Fibroblast of peridontal ligament (primary cell): ENCODE results near the gene PRR33.

Experiments used
- DNase-seq: peaks from one replicate; pipeline ENCODE4 v3.0.0-alpha.2; 2010; ENCODE audit errors: extremely low read depth

PRR33 gene

DNA sequence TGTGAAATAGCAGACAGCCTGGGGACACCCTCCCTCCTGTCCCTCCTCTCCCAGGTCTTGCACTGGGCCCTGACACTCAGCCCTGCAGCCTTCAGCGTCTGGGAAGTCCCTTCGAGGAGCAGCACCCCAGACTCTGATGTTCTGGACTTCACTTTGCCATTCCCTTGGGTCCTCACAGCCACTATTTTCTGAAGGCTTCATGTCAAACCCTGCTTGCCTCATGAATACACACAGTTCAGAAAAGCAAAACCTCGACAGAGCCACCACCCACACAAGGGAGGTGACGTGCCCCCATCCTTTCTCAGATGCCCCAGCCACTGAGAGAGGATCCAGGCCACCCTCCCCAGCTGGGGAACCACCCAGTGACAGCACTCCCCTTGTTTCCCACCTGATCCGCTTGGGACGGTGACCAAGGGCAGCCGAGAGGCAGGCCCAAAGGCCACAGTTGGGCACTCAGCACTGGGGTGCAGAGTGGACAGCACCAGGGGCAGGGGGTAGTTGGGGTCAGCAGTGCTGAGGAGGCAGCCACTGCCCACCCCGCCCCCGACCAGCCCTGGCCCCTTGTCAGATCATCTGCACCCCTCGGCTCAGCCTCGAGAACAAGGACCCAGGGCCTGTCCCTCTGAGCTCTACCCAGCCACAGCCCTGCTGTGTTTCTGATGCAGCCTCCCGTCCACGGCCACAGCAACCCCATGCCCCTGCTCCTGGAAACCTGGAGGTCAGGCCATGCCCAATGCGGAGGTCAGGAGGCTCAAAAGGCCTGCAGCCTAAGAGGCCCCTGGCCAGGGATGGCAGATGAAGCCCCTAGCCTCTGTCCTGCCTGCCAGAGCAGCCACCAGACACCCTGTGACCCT, 24.7 kb upstream of the PRR33 start:
- no peak for DNase-seq

DNA sequence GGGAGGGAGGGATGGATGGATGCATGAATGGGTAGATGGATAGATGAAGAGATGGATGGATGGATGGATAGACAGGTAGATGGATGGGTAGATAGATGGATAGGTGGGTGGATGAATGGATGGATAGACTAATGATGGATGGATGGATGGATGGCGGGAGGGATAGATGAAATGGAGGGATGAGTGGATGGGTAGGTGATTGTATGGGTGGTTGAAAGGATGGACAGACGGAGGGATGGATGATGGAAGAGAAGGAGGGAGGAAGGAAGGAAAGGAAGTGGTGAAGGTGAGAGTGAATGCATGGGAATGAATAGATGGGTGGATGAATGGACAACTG, 24.1 kb upstream of the PRR33 start:
- no peak for DNase-seq

DNA sequence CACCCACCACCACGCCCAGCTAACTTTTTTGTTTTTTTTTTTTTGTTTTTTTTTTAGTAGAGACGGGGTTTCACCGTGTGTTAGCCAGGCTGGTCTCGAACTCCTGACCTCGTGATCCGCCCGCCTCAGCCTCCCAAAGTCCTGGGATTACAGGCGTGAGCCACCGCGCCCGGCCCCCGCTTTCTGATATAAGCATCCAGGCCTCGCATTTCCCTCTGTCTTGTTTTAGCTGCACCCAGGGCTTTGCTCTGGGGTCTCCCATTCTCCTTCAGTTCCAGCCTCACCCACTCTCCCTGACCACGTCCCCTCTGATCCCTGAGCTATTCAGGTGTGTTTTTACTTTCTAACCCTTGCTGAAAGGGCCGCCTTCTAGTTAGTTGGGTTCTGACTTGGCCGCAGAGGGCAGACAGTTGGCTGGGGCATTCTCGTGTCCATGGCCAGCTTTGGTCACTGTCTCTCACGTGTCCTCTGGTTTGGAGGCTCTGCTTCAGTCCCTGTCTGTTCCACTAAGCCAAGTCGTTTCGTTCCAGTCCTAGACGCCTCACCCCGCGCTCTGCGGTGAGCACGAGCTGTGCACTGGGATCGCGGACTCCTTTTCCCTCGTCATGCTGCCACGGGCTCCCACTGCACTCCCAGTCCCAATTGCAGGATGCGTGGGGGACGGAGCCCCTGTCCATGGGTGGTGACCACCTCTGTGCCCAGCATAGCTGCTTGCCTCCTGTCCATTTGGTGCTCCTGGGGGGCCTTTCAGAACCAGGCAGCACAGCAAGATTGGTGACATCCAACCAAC, 21.8 kb upstream of the PRR33 start:
- no peak for DNase-seq

DNA sequence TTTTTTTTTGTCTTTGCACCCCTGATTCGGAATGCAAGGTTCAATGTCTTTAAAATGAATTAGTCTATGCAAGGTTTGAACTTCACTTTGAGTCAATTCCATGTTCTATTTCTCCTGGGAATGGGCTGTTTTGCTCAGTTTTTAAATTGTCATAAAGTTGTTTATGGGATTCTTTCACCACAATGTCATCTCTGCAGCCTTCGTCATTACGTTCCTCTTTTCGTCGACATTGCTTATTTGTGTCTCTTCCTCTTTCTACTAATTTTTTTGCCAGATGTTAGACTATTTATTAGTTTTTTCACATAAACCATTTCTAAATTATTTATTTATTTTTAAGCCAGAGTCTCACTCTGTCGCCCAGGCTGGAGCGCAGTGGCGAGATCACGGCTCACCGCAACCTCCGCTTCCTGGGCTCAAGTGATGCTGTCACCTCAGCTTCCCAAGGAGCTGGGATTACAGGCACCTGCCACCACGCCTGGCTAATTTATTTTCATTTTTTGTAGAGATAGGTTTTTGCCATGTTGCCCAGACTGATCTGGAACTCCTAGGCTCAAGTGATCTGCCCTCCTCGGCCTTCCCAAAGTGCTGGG, 20.7 kb upstream of the PRR33 start:
- DNase-seq = no peak

DNA sequence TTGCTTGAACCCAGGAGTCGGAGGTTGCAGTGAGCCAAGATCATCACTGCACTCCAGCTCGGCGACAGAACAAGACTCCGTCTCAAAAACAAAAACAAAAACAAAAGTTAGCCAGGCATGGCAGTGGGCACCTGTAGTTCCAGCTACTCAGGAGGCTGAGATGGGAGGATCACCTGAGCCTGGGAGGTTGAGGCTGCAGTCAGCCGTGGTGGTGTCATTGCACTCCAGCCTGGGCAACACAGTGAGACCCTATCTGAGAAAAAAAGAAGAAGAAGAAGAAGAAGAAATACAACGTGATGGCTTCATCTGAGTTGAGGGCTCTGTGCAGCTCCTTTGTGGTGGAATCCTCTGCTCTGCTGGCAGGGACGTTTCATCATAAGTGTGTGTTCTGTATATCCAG, 17.8 kb upstream of the PRR33 start:
- DNase-seq = no peak

DNA sequence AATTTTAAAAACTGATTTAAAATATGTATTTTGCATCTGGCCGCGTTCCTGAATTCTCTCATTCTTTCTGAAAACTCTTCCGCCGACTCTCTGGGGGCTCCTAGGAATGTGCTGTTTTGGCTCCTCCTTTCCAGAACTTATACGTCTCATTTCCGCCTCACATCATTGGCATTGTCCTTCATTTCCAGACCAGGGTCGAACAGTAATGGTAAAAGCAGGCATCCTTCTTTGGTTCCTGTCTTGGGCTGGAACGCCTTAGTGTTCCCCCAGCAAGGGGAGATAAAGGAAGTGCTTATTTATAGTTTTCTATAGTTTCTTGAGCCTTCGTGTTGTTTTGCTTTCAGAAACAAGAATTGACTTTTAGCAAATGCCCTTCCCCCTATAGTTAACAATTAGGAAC, 16.9 kb upstream of the PRR33 start:
- DNase-seq = peak; percentile 34

DNA sequence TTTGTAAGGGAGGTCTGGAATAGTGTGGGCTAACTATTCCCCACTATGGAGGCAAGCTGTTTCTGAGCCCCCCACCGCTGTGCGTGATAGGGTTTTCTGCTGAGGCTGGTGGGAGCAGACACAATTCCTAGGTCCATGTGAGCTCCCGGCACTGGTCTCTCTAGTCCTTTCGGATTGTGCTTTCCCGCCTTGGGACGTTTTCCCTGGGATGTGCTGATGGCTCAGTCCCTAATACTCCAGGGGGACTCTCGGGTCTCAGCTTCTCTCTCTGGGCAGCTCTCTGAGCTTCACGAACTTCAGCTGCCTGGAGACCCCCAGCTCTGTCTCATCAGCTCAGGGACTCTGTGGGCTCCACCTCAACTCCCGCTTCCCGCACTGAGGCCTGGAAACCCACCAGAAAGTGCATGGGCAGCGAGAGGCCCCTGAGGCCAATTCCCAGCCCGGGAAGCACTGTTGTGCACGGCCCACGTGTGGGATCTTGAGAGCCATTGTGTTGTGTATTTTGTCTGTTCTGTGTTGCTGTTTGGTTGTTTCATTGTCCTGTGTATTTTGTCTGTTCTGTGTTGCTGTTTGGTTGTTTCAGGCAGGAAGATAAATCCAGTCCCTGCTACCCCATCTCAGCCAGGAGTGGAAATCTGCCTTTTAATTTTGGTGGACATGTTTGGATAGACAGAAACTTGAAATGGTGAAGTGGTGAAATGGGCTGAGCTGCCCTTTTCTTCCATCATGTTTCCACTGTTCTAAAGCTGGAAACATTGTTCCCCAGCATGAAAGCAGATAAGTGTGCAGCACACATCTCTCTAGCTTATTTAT, 15.1 kb upstream of the PRR33 start:
- no peak for DNase-seq

DNA sequence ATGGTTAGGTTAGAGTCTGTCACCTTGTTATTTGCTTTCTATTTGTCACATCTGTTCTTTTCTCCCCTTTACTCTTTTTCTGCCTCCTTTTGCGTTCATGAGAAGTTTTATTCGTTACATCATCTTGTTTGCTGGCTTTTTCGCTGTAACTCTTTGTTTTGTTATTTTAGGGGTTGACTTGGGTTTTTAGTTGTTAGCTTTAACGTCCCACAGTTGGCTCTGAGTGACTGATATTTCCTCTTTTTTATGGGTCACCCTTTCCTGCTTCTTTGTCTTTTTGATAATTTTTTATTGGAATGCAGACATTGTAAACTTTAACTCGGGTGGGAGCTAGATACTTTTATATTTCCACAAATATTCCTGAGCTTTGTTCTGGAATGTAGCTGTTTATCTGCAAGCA, 14.5 kb upstream of the PRR33 start:
- DNase-seq = no peak

DNA sequence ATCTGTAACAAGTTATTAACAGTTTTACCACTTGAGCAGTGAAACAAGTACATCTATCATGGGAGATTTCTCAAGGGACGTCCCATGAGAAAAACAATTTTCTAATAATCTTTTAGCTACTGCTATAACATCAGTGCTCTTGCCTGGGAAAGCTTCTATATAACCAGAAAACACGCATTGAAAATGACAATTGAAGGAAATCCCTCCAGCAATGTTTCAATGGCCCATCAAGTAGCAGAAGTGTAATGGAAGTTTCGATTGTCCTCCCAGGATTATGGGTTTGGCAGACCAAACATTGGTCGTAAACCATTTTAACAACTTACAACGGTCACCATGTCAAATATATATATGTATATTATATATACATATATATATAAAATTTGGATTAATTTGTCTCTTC, 8.0 kb upstream of the PRR33 start:
- no peak for DNase-seq

DNA sequence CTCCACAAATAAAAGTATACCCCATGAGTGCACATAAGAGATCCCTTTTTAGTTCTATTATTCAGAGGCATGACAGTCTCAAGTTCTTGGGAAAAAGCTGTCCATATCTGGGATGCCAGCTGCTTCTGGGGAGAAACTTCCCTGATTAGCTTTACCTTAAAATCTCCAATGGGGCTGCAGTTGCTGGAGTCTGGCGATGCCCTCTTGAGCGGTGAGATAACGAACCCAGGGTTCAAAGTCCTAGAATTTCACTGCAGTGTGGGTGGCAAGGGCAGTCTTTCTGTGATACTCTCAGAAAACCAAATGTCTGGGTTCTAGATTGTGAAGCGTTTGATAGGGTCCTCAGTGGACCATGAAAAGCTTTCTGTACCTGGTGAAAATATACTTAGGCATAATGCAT, 7.4 kb upstream of the PRR33 start:
- DNase-seq = no peak

DNA sequence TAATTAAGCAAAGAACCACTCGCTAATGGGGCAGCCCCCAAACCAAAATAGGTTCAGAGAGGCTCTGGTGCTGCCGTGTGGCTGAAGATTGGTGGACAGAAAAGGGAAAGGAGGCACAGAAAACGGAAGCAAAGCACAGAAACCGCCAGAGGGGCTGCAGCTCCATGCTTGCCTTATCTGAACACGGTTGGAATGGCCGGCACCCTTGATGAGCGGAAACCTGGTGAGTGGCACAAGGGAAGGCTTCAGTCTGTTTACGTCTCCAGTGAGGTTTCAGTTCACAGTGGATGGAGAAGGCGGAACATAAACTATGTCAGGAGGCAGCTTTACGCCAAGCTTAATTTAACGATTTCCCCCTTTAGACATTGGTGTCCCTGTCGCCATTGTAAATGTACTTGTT, 5.2 kb upstream of the PRR33 start:
- DNase-seq = no peak

DNA sequence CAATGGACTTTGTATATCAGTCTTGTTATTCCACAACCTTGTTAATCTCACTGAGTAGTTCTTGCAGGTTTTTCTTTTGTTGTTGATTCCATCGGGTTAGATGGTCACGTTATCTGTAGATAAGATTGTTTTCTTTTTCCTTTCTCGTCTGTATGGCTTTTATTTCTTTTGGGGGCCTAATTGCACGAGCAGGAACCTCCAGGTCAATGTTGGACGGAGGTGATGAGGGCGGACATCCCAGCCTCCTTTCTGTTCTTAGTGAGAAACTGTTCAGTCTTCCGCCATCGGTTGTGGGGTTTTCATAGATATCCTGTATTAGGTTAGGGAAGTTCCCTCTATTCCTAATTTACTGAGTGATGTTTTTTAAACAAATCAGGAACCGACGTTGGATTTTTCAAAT, 4.8 kb upstream of the PRR33 start:
- DNase-seq = no peak

DNA sequence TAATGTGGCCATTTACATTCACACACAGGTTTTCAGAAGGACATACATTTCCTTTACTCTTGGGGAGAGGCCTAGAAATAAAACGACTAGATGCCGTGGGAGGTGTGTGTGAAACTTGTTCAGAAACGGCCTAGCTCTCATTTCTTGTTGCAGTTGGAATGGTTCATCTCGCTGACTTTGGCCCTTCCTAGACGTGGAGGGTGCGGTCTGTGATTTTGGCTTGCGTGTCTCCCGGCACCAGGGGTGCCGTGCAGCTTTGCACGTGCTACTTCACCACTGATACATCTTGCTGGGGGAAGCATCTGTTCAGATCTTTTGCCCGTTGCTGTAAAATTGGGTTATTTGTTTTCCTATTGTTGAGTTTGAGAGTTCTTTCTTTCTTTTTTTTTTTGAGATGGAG, 3.1 kb upstream of the PRR33 start:
- no peak for DNase-seq

DNA sequence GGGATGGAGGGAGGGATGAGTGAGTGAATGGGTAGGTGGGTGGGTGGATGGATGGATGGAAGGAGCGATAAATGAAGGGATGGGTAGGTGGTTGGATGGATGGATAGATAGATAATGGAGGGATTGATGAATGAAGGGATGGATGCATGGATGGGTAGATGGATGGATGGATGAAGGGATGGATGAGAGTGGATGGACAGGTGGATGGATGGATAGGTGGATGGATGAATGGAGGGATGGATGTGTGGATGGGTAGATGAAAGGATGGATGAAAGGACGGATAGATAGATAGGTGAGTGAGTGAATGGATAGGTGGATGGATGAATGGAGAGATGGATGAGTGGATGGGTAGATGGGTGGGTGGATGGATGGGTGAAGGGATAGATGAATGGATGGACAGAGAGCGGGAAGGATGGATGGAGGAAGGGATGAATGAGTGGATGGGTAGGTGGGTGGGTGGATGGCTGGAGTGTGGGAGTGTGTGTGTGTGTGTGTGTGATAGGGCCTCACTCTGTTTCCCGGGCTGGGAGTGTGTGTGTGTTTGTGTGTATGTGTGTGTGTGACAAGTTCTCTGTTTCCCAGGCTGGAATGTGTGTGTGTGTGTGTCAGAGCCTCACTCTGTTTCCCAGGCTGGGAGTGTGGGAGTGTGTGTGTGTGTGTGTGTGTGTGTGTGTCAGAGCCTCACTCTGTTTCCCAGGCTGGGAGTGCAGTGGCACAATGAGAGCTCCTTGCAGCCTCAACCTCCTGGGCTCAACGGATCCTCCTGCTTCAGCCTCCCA, 2.1 kb upstream of the PRR33 start:
- no peak for DNase-seq

DNA sequence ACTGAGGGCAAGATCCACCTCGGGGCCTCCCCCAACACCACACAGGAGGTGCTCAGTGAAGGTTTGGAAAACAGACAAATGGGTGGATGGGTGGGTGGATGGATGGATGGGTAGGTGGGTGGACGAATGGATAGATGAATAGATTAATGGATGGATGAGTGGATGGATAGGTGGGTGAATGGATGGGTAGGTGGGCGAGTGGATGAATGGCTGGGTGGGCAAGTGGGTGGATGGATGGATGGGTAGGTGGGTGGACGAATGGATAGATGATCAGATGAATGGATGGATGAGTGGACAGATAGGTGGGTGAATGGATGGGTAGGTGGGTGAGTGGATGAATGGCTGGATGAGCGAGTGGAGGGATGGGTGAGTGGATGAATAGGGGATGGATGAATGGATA, 863 bp upstream of the PRR33 start:
- DNase-seq = no peak

DNA sequence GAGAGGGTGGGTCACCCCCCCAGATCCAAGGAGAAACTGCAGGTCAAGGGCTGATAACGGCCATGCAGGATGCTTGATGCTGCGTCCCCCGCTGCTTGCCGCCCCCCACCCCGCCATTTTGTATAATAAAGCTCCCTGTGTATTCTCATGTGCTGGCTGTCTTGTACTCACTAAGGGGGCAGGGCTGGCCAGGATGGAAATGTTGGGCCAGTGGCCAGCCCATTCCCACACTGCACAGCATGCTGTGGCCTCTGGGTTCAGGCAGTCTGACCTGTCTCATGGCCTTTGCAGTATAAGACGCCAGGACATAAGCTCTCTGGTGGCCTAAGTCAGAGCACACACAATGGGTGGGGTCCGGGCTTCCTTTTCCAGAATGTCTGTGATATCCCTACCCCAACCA, 421 bp upstream of the PRR33 start:
- DNase-seq = no peak

DNA sequence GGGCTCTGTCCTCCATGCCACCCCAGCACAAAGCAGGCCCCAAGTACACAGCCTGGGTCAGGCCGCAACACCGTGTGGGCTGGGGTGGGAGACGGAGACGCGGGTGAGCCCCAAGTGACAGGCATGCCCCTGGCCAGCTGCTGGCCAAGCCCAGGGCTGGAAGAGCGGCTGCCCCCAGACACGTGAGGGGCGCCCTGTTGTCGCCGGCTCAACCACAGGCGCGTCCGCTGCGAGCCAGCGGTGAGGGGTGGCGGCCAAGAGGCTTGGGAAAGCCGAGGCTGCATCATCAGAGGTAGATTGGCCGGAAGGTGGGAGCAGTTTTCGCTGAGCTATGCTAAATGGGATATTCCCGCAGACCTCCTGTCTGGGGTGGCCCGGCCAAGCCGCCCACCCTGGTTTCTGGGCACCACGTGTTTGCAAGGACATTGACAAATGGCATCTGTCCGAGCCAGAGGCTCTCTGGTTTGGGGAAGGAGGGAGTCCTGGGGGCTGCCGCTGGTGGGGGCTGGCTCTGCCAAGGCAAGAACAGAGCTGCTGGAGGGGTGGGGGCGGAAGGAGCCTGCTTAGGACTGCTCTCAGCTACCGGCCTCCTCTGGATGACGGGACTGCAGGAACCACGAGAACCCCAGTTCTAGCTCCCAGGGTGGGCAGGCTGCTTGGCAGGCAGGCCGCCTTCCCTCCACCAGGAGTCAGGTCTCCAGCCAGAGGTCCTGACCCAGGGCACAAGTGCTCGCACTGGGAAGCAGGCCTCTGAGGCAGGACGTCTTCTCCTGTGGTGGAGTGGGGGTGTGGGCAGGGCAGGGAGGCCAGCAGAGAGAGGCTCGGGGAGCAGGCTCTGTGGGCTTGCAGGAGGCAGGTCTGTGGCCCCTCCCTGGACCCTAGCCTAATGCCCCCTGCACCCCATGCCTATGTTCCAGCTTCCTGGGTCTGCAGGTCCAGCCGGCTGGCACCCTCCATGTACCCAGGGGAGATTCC, 552 bp downstream of the PRR33 start:
- DNase-seq = no peak

DNA sequence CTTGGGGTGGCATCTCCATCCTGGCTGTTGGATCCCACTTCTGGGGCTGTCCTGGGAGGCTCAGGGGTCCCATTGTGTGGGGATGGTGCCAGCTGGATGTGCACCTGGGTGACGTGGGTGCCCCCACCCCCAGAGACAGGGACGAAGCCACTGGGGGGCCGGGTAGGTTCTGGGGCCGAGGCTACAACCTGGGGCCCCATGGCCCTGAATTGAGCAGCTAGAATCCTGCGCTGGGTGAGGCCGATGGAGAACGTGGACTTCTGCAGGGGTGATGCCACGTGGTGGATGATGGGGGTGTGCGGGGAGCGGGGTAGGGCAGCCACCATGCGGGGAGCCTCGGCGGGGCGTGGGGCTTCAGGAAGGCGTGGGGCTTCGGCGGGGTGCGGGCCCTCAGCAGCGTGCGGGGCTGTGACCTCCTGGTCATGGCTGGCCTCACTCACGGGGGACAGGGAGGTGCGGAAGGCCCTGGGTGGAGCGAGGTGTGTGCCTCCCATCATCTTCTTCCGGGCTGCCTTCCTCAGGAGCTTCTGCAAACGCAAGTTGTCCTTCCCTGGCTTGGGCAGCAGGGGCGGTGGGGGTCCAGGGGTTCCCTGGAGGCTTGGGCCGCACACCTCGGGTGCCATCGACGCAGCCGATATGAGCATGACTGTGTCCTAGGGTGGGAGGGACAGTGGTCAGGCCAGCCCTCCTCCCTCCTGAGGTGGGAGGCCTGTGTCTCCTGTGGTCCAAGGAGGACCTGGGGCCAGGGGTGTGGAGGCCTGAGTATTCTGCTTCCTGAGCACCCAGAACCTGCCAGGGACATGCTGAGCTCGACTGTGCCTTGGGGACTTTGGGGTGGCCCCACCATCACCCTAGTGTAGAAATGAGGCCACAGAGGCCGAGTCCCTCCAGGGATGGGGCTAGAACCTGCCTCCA, 1.5 kb downstream of the PRR33 start:
- no peak for DNase-seq
